ENCODE results near the gene MTO1. TPM values are rescaled to one million over a fixed set of nuclear protein-coding genes. Genes with fewer than 3 reads are reported as not detected.
A peak's percentile ranks its signal among the peaks of the same experiment; 100 is the strongest.
"Not testable (repeated sequence)": the region's sequence is repeated elsewhere in the genome, so short reads cannot be mapped to it uniquely, and the experiment has no call there.

MTO1 gene
- total RNA-seq, 2 experiments from 2014 or later = 63.8 to 72.5 TPM

DNA sequence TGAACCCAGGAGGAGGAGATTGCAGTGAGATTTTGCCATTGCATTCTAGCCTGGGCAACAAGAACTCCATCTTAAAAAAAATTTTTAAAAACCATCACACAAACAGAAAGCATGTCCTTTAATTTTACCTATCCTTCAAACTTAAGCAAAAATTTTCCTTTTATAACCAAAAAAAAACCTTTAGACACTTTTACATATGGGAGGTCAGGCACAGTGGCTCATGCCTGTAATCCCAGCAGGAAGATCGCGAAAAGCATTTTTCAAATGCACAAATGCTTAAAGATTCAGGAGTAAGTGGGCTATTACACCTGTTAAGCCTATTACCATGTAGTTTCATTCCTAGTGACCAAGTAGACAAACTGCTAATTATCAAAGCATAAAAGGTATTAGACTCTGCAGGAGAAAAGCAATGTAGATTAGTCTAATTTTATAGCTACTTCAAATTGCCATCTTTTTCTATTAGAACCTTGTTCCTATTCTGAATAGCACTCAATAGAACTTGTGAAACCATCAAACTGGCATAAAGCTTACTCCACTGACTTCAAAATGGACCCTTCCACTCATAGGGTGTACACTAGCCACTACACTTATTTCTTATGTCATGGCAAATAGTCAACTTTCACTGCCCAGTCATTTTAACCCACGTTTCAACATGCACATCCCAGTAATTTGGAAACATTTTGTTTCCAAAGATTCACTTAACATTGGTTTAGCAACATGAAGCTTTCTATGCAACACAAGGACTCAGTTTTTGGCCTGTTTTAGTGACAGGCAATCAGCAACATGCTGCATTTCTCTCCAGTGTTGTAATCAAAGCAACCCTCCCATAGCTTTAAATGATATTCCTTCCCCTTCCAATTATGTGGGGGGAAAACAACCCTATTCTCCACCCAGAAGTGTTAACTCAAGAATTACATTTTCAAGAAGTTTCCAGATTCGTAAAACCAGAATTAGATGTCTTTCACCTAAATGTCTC lies 55.3 kb downstream of the MTO1 start:
- TF ChIP-seq, protein P1, sequence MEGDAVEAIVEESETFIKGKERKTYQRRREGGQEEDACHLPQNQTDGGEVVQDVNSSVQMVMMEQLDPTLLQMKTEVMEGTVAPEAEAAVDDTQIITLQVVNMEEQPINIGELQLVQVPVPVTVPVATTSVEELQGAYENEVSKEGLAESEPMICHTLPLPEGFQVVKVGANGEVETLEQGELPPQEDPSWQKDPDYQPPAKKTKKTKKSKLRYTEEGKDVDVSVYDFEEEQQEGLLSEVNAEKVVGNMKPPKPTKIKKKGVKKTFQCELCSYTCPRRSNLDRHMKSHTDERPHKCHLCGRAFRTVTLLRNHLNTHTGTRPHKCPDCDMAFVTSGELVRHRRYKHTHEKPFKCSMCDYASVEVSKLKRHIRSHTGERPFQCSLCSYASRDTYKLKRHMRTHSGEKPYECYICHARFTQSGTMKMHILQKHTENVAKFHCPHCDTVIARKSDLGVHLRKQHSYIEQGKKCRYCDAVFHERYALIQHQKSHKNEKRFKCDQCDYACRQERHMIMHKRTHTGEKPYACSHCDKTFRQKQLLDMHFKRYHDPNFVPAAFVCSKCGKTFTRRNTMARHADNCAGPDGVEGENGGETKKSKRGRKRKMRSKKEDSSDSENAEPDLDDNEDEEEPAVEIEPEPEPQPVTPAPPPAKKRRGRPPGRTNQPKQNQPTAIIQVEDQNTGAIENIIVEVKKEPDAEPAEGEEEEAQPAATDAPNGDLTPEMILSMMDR (conservative IDR thresholded peaks at IDR 0.05; ENCODE audit: low read length) = no peak
- TF ChIP-seq EZH2phosphoT487 (IDR thresholded peaks at IDR 0.05; ENCODE audit: borderline replicate concordance, low read depth, low read length) = no peak
- intact Hi-C loops (cut with micrococcal nuclease; ENCODE audit: unreplicated experiment) = no loop called here
- Histone ChIP-seq H3K4me3 (ENCODE audit: low read depth, low read length, poor library complexity, severe bottlenecking) (peak overlapping the region; percentile 58), H3K4me2 (ENCODE audit: low read length) (peak overlapping the region; percentile 77), H3K9me2 (ENCODE audit: insufficient read depth, low read length) (no peaks in the 10 kb centered on the region), H3K27ac (ENCODE audit: low read depth, low read length, poor library complexity, severe bottlenecking) (peak overlapping the region; percentile 64), H3K9me3 (ENCODE audit: low read length) (no peaks in the 10 kb centered on the region), H3K4me1 (ENCODE audit: insufficient read depth, low read length, poor library complexity, severe bottlenecking) (peaks cover 35% of the 10 kb centered on the region), H2AFZ (ENCODE audit: low read length) (no peak overlapping the region), H3K79me2 (ENCODE audit: insufficient read depth, low read depth, low read length) (peaks cover 35% of the 10 kb centered on the region; the same call in 1 of the 2 replicates), H4K20me1 (ENCODE audit: insufficient read depth, low read length) (peaks cover 27% of the 10 kb centered on the region), H3K36me3 (ENCODE audit: insufficient read depth, low read length) (peaks cover 76% of the 10 kb centered on the region)
- BruUV-seq (replicated peaks) = no TSS peak
- CTCF ChIA-PET (ENCODE audit: unreplicated experiment) = no interaction called here
- POLR2A ChIA-PET = interaction anchor here (0.5 to 1.8 kb wide), 7 partner anchors 8 to 133 kb away, joined by 3 to 5 read pairs (median 3); no protein-coding TSS in a partner anchor
- peak; percentile 14 for DNase-seq (ENCODE audit: low spot score)

DNA sequence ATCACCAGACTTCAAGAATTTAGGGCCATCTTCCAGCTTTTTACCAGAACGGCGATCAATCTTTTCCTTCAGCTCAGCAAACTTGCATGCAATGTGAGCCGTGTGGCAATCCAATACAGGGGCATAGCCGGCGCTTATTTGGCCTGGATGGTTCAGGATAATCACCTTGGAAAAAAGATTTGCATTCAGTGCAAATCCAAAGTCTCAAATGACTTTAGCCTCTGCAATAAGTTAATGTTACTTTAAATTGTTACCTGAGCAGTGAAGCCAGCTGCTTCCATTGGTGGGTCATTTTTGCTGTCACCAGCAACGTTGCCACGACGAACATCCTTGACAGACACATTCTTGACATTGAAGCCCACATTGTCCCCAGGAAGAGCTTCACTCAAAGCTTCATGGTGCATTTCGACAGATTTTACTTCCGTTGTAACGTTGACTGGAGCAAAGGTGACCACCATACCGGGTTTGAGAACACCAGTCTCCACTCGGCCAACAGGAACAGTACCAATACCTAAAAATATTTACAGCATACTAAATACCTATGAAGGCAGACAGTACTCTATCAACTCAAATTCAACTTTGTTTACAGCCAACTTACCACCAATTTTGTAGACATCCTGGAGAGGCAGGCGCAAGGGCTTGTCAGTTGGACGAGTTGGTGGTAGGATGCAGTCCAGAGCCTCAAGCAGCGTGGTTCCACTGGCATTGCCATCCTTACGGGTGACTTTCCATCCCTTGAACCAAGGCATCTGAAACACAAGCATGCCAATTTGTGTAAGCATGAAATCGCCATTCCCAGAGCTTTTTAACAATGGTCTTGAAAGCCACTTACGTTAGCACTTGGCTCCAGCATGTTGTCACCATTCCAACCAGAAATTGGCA lies 56.8 kb downstream of the MTO1 start:
- H3K9me3 ChIP-seq (ENCODE audit: low read length); BruUV-seq (replicated peaks); CTCF ChIA-PET (ENCODE audit: unreplicated experiment); H2AFZ ChIP-seq (ENCODE audit: low read length); intact Hi-C loops (cut with micrococcal nuclease; ENCODE audit: unreplicated experiment); H3K9me2 ChIP-seq (ENCODE audit: insufficient read depth, low read length); DNase-seq (ENCODE audit: low spot score): not testable (repeated sequence)
- H3K4me3 ChIP-seq (ENCODE audit: low read depth, low read length, poor library complexity, severe bottlenecking) = peak overlapping the region; percentile 99
- peaks cover 39% of the 10 kb centered on the region for H3K4me1 ChIP-seq (ENCODE audit: insufficient read depth, low read length, poor library complexity, severe bottlenecking)
- peak overlapping the region; percentile 99 for H3K4me2 ChIP-seq (ENCODE audit: low read length)
- peaks cover 27% of the 10 kb centered on the region for H4K20me1 ChIP-seq (ENCODE audit: insufficient read depth, low read length)
- POLR2A ChIA-PET = interaction anchor here (1.2 to 1.9 kb wide), 3 partner anchors 10 to 55 kb away, joined by 3 to 5 read pairs (median 4); no protein-coding TSS in a partner anchor
- peaks cover 71% of the 10 kb centered on the region for H3K36me3 ChIP-seq (ENCODE audit: insufficient read depth, low read length)
- peaks cover 50% of the 10 kb centered on the region; the same call in 1 of the 2 replicates for H3K79me2 ChIP-seq (ENCODE audit: insufficient read depth, low read depth, low read length)
- peak overlapping the region; percentile 97 for H3K27ac ChIP-seq (ENCODE audit: low read depth, low read length, poor library complexity, severe bottlenecking)

DNA sequence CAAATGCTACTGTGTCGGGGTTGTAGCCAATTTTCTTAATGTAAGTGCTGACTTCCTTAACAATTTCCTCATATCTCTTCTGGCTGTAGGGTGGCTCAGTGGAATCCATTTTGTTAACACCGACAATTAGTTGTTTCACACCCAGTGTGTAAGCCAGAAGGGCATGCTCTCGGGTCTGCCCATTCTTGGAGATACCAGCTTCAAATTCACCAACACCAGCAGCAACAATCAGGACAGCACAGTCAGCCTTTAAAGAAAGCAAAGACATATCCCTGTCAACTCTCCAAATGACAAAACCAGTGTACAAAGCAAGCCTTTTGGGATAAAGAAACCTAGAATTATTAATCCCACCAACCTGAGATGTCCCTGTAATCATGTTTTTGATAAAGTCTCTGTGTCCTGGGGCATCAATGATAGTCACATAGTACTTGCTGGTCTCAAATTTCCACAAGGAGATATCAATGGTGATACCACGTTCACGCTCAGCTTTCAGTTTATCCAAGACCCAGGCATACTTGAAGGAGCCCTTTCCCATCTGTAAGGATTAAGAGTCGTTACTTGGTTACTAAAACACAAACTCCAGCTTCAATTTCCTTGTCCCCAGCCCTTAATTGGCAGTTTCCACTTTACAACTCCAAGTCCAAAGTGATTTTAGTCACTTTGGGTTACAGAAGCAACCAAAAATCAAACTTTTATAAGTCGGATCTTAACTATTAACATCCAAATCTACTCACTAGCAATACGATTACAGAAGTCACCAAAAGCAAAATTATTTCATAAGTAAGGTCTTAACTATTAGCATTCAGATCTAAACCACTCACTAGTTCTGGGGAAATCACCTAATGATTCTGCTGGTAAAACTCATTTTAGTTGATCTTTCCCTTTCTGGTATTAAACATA lies 57.7 kb downstream of the MTO1 start:
- H3K9me2 ChIP-seq (ENCODE audit: insufficient read depth, low read length); DNase-seq (ENCODE audit: low spot score); H2AFZ ChIP-seq (ENCODE audit: low read length); intact Hi-C loops (cut with micrococcal nuclease; ENCODE audit: unreplicated experiment); CTCF ChIA-PET (ENCODE audit: unreplicated experiment); H3K9me3 ChIP-seq (ENCODE audit: low read length): not testable (repeated sequence)
- H3K4me1 ChIP-seq (ENCODE audit: insufficient read depth, low read length, poor library complexity, severe bottlenecking) = peaks cover 44% of the 10 kb centered on the region
- POLR2A ChIA-PET = interaction anchor here (0.6 to 1.9 kb wide), 4 partner anchors 8 to 57 kb away, joined by 3 to 9 read pairs (median 4); partner anchors contain the start of gene MTO1
- peaks cover 64% of the 10 kb centered on the region for H3K36me3 ChIP-seq (ENCODE audit: insufficient read depth, low read length)
- peak overlapping the region; percentile 99 for H3K4me3 ChIP-seq (ENCODE audit: low read depth, low read length, poor library complexity, severe bottlenecking)
- H3K27ac ChIP-seq (ENCODE audit: low read depth, low read length, poor library complexity, severe bottlenecking) = peak overlapping the region; percentile 97
- peaks cover 50% of the 10 kb centered on the region; the same call in 1 of the 2 replicates for H3K79me2 ChIP-seq (ENCODE audit: insufficient read depth, low read depth, low read length)
- TSS peak; percentile 67 for BruUV-seq (replicated peaks)
- H3K4me2 ChIP-seq (ENCODE audit: low read length) = peak overlapping the region; percentile 99
- H4K20me1 ChIP-seq (ENCODE audit: insufficient read depth, low read length) = peaks cover 27% of the 10 kb centered on the region
